ENCODE measurements around the gene CDH4. TPM values are rescaled to one million over a fixed set of nuclear protein-coding genes. Genes with fewer than 3 reads are reported as not detected.

Gene CDH4
- total and polyA plus RNA-seq, 9 of the 15 experiments (the other 6 are each of a cell fraction or from before 2014, with no cell fraction given), result 0.04 TPM; not detected in 8

DNA sequence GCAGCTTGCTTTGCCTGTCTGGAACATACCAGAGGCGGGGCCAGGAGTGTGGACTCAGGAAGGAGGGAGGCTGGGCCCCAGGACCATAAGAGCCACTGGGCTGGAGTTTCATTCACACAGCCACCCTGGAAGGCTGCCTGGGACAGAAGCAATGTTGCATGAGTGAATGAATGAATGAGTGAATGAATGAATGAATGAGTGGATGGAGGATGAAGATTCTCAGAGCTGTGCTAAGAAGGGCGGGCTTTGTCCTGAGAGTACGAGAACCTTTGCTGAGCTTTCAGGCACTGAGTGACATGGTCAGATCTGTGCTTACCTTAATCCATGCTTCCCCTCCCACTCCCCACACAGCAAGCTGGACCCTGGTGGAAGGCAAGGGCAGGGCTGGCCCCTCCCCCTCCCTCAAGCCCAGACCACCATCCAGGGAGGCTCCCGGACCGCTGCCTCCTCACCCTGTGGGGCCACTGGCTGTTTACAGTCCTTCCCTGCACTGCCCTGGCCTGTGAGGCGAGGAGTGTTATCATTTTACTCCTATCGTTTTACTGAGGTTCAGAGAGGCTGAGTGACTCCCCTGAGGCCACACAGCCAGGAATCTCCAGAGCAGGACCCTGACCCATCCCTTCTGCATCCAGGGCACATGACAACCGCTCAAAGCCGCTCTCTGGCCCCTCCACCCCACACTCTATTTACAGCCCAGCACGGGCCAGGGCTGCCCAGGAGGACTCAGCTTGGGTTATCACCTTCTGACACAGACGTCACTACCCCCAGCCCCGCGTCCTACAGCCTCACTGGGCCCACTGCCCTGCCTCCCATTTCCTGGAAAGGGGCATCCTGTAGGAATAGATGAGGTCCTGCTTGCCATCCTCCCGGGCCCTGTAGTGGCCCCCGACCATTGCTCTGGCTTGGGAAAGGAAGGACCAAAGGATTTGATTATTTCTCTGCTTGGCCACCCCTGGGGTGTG lies 543.9 kb downstream of the CDH4 start:
- Histone ChIP-seq H4K20me1 (replicated peaks; ENCODE audit: control insufficient read depth, insufficient read depth, low read length) (0 out of 2 replicates have a peak, but pooled peaks cover 11% of the 10 kb centered on the region), H3K79me2 (ENCODE audit: control insufficient read depth, insufficient read depth, low read length) (no peaks in the 10 kb centered on the region), H3K4me1 (replicated peaks in 1 of 2; ENCODE audit: control insufficient read depth in 2 of 2, insufficient read depth in 2 of 2, low read length in 2 of 2) (no peaks in the 10 kb centered on the region; a peak in 1 of 5 replicates), H3K4me3 (no peak overlapping the region), H3K9ac (ENCODE audit: insufficient read depth in 1 of 2, low read depth in 2 of 2, low read length in 2 of 2) (no peak overlapping the region), H3K27ac (ENCODE audit: extremely low read depth, low read depth, low read length) (no peak overlapping the region), H3K9me3 (replicated peaks; ENCODE audit: control insufficient read depth, insufficient read depth, low read depth, low read length) (no peaks in the 10 kb centered on the region), H3K4me2 (ENCODE audit: insufficient read depth, low read length) (no peak overlapping the region), H3K9me1 (ENCODE audit: control insufficient read depth, insufficient read depth, low read length) (no peaks in the 10 kb centered on the region), H2AFZ (ENCODE audit: low read depth, low read length) (no peak overlapping the region), H3K27me3 (ENCODE audit: control insufficient read depth in 2 of 2, insufficient read depth in 2 of 2, low read length in 2 of 2) (peaks cover 9 to 36% of the 10 kb centered on the region in 2 experiments; a peak in 4 of 5 replicates), H3K36me3 (ENCODE audit: control insufficient read depth, insufficient read depth, low read length) (no peaks in the 10 kb centered on the region)
- DNase-seq (ENCODE audit: extremely low read depth in 1 of 4, low spot score in 3 of 4) (no peak), FAIRE-seq (no peak), ATAC-seq (no peak)
- under 1% methylated on average over 12 of the region's 15 CpGs for WGBS (ENCODE audit: insufficient coverage, low coverage, missing lambda C conversion rate)
- BruUV-seq (replicated peaks), result no TSS peak
- in situ Hi-C loops (cut with MboI), result no loop called here
- ChIA-PET CTCF (ENCODE audit: low intra/inter-chr PET ratio) (no interaction called here), POLR2A (no interaction called here)
- intact Hi-C loops (cut with micrococcal nuclease), result no loop called here
- TF ChIP-seq TCFL5 (CRISPR knock-in tag; conservative IDR thresholded peaks at IDR 0.05), result no peak
- no peak for TF ChIP-seq NR3C1 (CRISPR knock-in tag; IDR thresholded peaks at IDR 0.05)
- TF ChIP-seq PHF21A (IDR thresholded peaks at IDR 0.05; ENCODE audit: borderline replicate concordance, low read depth), result no peak
- TF ChIP-seq DNMT1 (IDR thresholded peaks at IDR 0.05), result no peak
- no peak for TF ChIP-seq ZNF586 (CRISPR knock-in tag; conservative IDR thresholded peaks at IDR 0.05)
- TF ChIP-seq GATA2 (CRISPR knock-in tag; IDR thresholded peaks at IDR 0.05), result no peak
- peak; percentile 10 for TF ChIP-seq RBM25 (IDR thresholded peaks at IDR 0.05; ENCODE audit: low read depth, low read length, severe bottlenecking)
- TF ChIP-seq, protein P1, sequence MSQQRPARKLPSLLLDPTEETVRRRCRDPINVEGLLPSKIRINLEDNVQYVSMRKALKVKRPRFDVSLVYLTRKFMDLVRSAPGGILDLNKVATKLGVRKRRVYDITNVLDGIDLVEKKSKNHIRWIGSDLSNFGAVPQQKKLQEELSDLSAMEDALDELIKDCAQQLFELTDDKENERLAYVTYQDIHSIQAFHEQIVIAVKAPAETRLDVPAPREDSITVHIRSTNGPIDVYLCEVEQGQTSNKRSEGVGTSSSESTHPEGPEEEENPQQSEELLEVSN (IDR thresholded peaks at IDR 0.05; ENCODE audit: borderline replicate concordance in 1 of 2, extremely low read depth in 1 of 2, insufficient read depth in 1 of 2, insufficient read length in 1 of 2, low read depth in 1 of 2, low read length in 1 of 2, poor library complexity in 1 of 2, severe bottlenecking in 1 of 2), result no peak
- TF ChIP-seq ZFP36 (IDR thresholded peaks at IDR 0.05; ENCODE audit: low read depth, low read length, partially characterized antibody), result peak; percentile 52
- TF ChIP-seq FOSL1 (tag; conservative IDR thresholded peaks at IDR 0.05), result no peak
- TF ChIP-seq PHB2 (IDR thresholded peaks at IDR 0.05; ENCODE audit: low read depth), result no peak
- TF ChIP-seq MYC (IDR thresholded peaks at IDR 0.05; ENCODE audit: low read depth, low read length), result no peak
- TF ChIP-seq MYC (CRISPR knock-in tag; IDR thresholded peaks at IDR 0.05; ENCODE audit: borderline replicate concordance, low read depth), result no peak
- no peak for TF ChIP-seq FUS (optimal IDR thresholded peaks at IDR 0.05; ENCODE audit: low read depth, low read length)
- TF ChIP-seq, protein P2, sequence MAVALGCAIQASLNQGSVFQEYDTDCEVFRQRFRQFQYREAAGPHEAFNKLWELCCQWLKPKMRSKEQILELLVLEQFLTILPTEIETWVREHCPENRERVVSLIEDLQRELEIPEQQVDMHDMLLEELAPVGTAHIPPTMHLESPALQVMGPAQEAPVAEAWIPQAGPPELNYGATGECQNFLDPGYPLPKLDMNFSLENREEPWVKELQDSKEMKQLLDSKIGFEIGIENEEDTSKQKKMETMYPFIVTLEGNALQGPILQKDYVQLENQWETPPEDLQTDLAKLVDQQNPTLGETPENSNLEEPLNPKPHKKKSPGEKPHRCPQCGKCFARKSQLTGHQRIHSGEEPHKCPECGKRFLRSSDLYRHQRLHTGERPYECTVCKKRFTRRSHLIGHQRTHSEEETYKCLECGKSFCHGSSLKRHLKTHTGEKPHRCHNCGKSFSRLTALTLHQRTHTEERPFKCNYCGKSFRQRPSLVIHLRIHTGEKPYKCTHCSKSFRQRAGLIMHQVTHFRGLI (CRISPR knock-in tag; IDR thresholded peaks at IDR 0.05), result no peak
- TF ChIP-seq ZNF24 (IDR thresholded peaks at IDR 0.05), result peak; percentile 91
